T-helper 22 cell (primary cell): ENCODE measurements around the gene PVALB.

Experiments used
- DNase-seq: peaks from one replicate; pipeline ENCODE4 v3.0.0-alpha.2; 2020; ENCODE audit warnings: low read depth

The PVALB gene

GRCh38 chr22:36811094-36811800, 5.6 kb downstream of the PVALB start:
- no peak for DNase-seq

GRCh38 chr22:36809351-36809750, 7.5 kb downstream of the PVALB start:
- no peak for DNase-seq

GRCh38 chr22:36808721-36809344, 8.0 kb downstream of the PVALB start:
- no peak for DNase-seq

GRCh38 chr22:36807627-36808026, 9.2 kb downstream of the PVALB start:
- no peak for DNase-seq

- DNase-seq: no peak
Observed at GRCh38 chr22:36806835-36807234, 10.0 kb downstream of the PVALB start.

- DNase-seq: no peak
Observed at GRCh38 chr22:36803358-36803757, 13.5 kb downstream of the PVALB start.

GRCh38 chr22:36798674-36799066, 18.2 kb downstream of the PVALB start:
- no peak for DNase-seq

GRCh38 chr22:36797911-36798673, 18.7 kb downstream of the PVALB start:
- DNase-seq: no peak

GRCh38 chr22:36797374-36797773, 19.5 kb downstream of the PVALB start:
- DNase-seq: no peak

- DNase-seq: no peak
Observed at GRCh38 chr22:36796552-36797175, 20.2 kb downstream of the PVALB start.

GRCh38 chr22:36795633-36796032, 21.2 kb downstream of the PVALB start:
- no peak for DNase-seq

GRCh38 chr22:36790648-36791047, 26.2 kb downstream of the PVALB start:
- DNase-seq: no peak

GRCh38 chr22:36787204-36787988, 29.4 kb downstream of the PVALB start:
- no peak for DNase-seq

GRCh38 chr22:36783743-36784142, 33.1 kb downstream of the PVALB start:
- no peak for DNase-seq

- DNase-seq: peak; percentile 57
Observed at GRCh38 chr22:36781656-36782627, 34.9 kb downstream of the PVALB start.

- DNase-seq: no peak
Observed at GRCh38 chr22:36778020-36778419, 38.8 kb downstream of the PVALB start.

GRCh38 chr22:36776722-36777121, 40.1 kb downstream of the PVALB start:
- no peak for DNase-seq

- DNase-seq: peak; percentile 98
Observed at GRCh38 chr22:36775964-36776669, 40.7 kb downstream of the PVALB start, which contains the start of gene IFT27. TSS of gene IFT27 (minus strand) at chr22:36776119. CDS start at chr22:36775707, 412 bp downstream.

GRCh38 chr22:36775586-36775963, 41.3 kb downstream of the PVALB start:
- peak; percentile 13 for DNase-seq

- DNase-seq: no peak
Observed at GRCh38 chr22:36773935-36774334, 42.9 kb downstream of the PVALB start.
